PC-9 (cell line): ENCODE results near the gene SENP6.

Source experiments
- EZH2 ChIP-seq: fragments of 200-600 bp; sonication (generic); IDR thresholded peaks from 2 replicates; pipeline ENCODE4 v1.8.0; 2017; ENCODE audit warnings: antibody characterized with exemption, low read depth
- TF ChIP-seq, protein P1 (sequence below): fragments of 200-600 bp; sonication (generic); conservative IDR thresholded peaks from 2 replicates; pipeline ENCODE4 v1.6.1; 2017; ENCODE audit warnings: mixed run types, antibody characterized with exemption, mild to moderate bottlenecking, moderate library complexity

DNA sequence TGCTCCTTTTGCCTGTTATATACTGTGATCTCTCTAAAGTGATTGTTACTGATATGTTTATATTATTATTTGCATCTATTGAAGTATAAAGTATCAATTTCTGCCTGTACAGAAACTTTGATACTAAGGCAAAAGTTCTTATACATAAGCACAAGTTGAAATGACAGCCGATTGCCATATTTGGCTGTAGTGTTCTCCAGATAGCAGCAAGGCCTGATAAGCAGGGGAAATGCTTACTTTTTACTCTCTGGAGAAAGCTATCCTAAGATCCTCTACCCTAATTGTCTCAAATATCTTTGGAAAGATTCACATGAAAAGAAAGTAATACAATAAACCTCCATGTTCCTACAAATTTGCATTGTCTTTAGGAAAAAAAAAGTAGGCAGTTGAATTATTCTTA is 31.4 kb downstream of the SENP6 start:
- TF ChIP-seq, protein P1, sequence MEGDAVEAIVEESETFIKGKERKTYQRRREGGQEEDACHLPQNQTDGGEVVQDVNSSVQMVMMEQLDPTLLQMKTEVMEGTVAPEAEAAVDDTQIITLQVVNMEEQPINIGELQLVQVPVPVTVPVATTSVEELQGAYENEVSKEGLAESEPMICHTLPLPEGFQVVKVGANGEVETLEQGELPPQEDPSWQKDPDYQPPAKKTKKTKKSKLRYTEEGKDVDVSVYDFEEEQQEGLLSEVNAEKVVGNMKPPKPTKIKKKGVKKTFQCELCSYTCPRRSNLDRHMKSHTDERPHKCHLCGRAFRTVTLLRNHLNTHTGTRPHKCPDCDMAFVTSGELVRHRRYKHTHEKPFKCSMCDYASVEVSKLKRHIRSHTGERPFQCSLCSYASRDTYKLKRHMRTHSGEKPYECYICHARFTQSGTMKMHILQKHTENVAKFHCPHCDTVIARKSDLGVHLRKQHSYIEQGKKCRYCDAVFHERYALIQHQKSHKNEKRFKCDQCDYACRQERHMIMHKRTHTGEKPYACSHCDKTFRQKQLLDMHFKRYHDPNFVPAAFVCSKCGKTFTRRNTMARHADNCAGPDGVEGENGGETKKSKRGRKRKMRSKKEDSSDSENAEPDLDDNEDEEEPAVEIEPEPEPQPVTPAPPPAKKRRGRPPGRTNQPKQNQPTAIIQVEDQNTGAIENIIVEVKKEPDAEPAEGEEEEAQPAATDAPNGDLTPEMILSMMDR: no peak
- TF ChIP-seq EZH2: no peak
